ENCODE results near the gene PIGS.
"Not testable (repeated sequence)": the region's sequence is repeated elsewhere in the genome, so short reads cannot be mapped to it uniquely, and the experiment has no call there.

The PIGS gene

DNA sequence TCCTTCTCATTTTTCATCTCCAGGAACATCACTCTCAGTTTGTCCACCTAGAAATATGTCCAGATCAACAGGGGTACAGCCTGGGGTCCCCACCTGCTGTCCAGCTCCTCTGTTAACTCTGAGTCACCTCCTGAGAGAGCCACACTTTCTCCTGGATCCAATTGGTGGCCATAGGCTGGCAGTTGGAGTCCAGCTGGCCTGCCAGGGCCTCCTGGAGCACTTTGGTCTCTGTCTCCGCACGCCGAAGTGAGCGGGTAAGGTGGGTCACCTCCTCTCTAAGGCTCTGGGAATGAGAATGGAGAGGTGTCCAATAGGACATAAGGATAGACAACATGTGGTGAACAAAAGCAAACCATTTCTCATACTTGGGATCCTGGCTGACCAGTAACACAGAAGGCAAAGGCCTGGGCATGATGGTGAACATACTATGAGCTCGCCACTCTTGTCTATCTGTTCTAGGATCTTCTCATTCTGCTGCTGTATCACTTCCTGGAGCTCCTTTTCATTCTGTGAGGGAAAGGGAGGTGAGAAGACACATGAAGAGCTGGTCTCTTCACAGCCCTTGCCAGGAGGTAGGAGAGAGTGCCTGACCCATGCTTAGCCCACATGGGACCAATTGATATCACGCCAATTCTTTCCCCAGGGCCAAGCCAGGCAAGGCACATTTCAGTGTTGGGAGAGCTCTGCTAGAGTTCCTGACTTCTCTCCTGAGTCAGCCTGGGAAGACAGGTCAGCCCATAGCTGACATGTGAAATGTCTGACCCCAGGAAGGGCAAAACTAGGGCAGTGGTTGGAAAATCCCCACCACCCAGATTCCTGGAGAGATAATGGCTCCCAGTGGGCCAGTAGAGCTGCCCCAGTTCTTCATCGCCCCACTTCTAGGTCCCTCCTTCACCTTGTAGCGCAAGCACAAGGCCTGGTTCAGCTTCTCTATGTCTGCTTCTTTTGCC, 7.2 kb upstream of the PIGS start:
- TF ChIP-seq, protein P1, sequence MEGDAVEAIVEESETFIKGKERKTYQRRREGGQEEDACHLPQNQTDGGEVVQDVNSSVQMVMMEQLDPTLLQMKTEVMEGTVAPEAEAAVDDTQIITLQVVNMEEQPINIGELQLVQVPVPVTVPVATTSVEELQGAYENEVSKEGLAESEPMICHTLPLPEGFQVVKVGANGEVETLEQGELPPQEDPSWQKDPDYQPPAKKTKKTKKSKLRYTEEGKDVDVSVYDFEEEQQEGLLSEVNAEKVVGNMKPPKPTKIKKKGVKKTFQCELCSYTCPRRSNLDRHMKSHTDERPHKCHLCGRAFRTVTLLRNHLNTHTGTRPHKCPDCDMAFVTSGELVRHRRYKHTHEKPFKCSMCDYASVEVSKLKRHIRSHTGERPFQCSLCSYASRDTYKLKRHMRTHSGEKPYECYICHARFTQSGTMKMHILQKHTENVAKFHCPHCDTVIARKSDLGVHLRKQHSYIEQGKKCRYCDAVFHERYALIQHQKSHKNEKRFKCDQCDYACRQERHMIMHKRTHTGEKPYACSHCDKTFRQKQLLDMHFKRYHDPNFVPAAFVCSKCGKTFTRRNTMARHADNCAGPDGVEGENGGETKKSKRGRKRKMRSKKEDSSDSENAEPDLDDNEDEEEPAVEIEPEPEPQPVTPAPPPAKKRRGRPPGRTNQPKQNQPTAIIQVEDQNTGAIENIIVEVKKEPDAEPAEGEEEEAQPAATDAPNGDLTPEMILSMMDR (IDR thresholded peaks at IDR 0.05; ENCODE audit: low read depth, low read length) = no peak
- no peak overlapping the region for H3K4me3 ChIP-seq (ENCODE audit: low read depth, low read length)

DNA sequence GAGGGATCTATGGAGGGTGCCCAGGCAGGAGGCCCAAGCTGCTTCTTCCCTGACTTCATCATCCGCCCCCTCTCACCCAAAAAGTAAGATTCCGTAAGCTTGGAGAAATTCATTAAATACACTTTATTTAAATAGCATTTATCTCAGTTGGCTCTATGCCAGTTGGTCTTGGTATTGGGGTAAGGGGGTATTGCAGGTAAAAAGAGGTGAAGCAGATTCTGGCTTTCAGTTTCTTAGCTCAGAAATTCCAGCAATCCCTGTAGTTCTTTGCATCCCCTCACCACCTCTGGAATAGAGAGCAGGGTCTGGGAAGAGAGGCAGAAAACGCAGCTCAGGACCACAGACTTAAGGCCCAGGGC, 6.1 kb upstream of the PIGS start:
- H3K4me3 ChIP-seq (ENCODE audit: low read depth, low read length) = no peak overlapping the region

DNA sequence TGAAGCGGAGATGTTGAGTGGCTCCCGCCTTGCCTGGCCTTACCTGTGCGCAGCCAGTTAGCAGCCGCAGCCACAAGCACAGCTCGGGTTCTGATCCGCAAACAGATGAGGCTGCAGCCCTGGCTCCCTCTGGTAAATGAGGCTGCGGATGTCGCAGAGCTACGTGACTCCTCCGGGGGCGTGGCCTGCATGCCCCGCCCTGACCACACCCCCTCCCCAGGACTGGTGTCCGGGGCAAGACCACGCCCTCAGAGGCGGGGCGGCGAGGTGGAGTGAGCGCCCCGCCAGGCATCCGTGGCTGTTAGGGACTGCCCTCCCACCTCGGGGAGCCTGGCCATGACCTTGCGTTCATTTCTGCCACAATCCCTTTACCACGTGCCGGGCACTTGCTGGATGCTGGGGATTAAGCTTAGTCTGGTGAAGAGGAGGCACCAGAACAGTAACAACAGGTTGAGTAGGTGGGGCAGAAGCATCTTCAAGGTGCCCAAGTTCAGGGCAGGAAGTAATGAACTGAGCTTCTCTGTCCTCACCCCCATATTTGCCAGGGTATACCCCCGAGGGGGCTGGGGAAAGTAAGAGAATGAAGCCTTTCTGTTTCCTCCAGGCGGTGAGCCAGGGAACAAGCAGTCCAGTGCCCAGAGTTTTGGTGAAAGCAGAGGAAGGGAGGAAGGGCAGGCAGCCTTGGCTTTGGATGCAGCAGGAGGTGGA, 5.6 kb upstream of the PIGS start, which contains the start of gene ALDOC:
Gene ALDOC (minus strand): TSS at position 138 of the 708 bp plus-strand sequence. CDS start 1,363 bp downstream, outside the sequence.
- H3K4me3 ChIP-seq (ENCODE audit: low read depth, low read length) = peak within 1 kb of the TSS; percentile 40
- TF ChIP-seq, protein P1 (IDR thresholded peaks at IDR 0.05; ENCODE audit: low read depth, low read length) = no peak

More for the DNA sequence above, 6.1 kb upstream of the PIGS start:
- TF ChIP-seq, protein P1 (IDR thresholded peaks at IDR 0.05; ENCODE audit: low read depth, low read length) = no peak

DNA sequence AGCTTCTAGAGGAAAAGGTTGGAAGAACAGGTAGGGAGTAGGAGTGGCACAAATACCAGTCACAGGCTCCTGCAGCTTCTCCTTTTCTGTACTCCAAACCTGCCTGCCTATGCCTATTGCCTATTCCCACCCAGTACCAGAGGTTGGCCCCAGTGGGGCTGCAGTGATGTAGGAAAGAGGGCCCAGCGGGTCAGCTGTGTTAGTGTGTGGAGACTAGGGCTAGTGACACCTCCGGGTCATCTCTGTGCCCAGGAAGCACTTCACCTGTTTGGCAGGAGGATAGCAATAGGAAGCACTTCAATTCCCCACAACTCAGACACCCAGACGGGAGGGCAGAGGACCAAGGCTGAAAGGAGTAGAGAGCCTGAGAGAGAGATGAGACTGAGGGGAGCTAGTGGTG, 4.7 kb upstream of the PIGS start:
- not testable (repeated sequence) for H3K4me3 ChIP-seq (ENCODE audit: low read depth, low read length)

DNA sequence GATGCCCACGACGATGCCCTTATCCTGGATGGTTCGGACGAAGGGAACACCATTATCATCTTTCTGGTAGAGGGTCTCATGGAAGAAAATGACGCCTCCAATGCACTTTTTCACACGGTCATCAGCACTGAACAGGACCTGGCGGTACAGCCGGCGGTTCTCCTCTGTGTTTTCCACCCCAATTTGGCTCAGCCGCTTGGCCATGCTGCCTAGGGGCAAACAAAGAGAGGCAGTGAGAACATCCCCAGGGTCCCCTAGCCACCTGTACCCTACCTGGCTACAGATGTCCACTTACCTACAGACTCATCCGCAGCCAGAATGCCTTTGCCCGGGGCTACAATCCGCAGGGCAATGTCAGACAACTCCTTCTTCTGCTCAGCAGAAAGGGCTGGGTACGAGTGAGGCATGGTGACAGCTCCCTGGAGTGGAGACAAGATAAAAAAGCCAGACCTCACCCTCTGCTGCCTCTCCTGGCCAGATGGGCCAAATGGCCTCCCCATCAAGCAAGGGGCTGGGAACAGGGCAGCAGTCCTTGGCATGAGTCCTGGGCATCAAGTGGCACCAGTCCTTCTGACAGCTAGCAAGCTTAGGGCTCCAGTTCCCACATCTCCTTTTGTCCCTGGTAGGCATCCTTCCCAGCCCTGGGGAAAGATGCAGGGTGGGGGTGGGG, 3.9 kb upstream of the PIGS start:
- H3K4me3 ChIP-seq (ENCODE audit: low read depth, low read length) = no peak overlapping the region

DNA sequence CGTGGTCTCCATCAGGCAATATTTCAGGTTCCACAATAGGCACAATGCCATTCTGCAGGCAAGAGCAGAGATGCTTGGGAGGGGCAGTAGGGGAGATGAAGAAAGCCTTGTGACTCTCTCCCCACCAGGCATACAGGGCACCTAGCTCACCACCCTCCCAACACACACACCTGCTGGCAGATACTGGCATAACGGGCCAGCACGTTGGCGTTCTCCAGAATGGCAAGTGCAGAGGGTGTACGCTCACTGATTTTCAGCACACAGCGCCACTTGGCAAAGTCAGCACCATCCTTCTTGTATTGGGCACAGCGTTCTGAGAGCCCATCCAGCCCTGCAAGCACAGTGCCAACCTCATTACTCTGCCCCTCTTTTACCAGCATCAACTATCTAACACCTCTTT, 3.2 kb upstream of the PIGS start:
- TF ChIP-seq, protein P1 (IDR thresholded peaks at IDR 0.05; ENCODE audit: low read depth, low read length) = no peak
- no peak overlapping the region for H3K4me3 ChIP-seq (ENCODE audit: low read depth, low read length)

More for the DNA sequence above, 3.9 kb upstream of the PIGS start:
- TF ChIP-seq, protein P1 (IDR thresholded peaks at IDR 0.05; ENCODE audit: low read depth, low read length) = no peak

DNA sequence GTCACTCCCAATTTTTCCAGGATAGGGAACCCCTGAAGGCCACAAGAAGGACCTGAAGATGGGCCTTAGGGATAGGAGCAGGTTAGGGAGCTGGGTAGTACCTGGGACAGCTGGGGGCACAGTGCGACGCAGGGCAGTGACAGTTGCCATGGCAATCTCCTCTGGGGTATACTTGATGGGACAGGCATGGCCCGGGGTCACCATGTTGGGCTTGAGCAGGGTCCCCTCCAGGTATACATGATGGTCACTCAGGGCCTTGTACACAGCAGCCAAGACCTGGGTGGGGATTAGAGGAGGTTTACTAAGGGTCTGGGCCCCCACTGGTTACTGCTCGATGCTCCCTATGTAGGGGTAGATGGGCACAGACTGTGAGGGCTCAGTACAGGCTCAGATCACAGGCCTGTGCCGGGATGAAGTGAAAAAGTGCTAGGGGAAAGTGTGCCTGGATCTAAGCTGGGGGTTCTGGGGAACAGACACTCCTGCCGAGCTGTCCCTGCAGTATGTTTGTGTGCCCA, 2.7 kb upstream of the PIGS start:
- TF ChIP-seq, protein P1 (IDR thresholded peaks at IDR 0.05; ENCODE audit: low read depth, low read length) = no peak
- no peak overlapping the region for H3K4me3 ChIP-seq (ENCODE audit: low read depth, low read length)
